Mammary epithelial cell (primary cell): ENCODE results near the gene ZNF865.

ENCODE experiments used
- CTCF ChIP-seq, 2 donors: IDR thresholded peaks in 1 of 2; conservative IDR thresholded peaks in 1 of 2; 2 replicates each; pipeline ENCODE4 v1.5.1; 2011 to 2012; ENCODE audit warnings: inconsistent platforms in 2 of 2, low read length in 2 of 2, mild to moderate bottlenecking in 2 of 2, control low read depth in 1 of 2, low read depth in 1 of 2; ENCODE audit not compliant: insufficient read depth in 1 of 2; ENCODE audit errors: extremely low read depth in 1 of 2
- EZH2 ChIP-seq: IDR thresholded peaks from 2 replicates; pipeline ENCODE4 v1.6.1; 2012; ENCODE audit warnings: low read length, inconsistent platforms, borderline replicate concordance

- no peak for TF ChIP-seq CTCF (conservative IDR thresholded peaks at IDR 0.05 in 1 of 2, IDR thresholded peaks at IDR 0.05 in 1 of 2; ENCODE audit: extremely low read depth in 1 of 2, insufficient read depth in 1 of 2, low read depth in 1 of 2, low read length in 2 of 2)
- TF ChIP-seq EZH2 = no peak
These were observed 19.6 kb upstream of the ZNF865 start for GRCh38 chr19:55585658-55586339.
